Fibroblast of villous mesenchyme (primary cell): Measurements from ENCODE around the gene ECE1. TPM values are rescaled to one million over a fixed set of nuclear protein-coding genes. Genes with fewer than 3 reads are reported as not detected.

Experiments used
- DNase-seq: peaks from one replicate; pipeline ENCODE4 v3.0.0-alpha.2; 2010; ENCODE audit warnings: low read depth
- H3K4me3 ChIP-seq: 2 replicates; pipeline ENCODE4 v1.5.1; 2011; ENCODE audit warnings: low read depth, mild to moderate bottlenecking, low read length
- CTCF ChIP-seq: IDR thresholded peaks from 2 replicates; pipeline ENCODE4 v1.5.1; 2012; ENCODE audit warnings: low read depth, mild to moderate bottlenecking, low read length; ENCODE audit not compliant: insufficient read depth
- total RNA-seq: library from RNA; depleted of rRNA; stranded (reverse); fragments of >200 nt; gene quantifications from 2 replicates; pipeline ENCODE4 v1.2.3, GENCODE V29; 2012

Gene ECE1
- total RNA-seq, 1 donor, result 127 TPM

GRCh38 chr1:21240706-21241105 is 49.6 kb downstream of the ECE1 start:
- DNase-seq, result no peak
- no peak overlapping the region for H3K4me3 ChIP-seq

GRCh38 chr1:21239221-21239620 is 51.0 kb downstream of the ECE1 start:
- no peak for DNase-seq
- no peak for TF ChIP-seq CTCF
- no peak overlapping the region for H3K4me3 ChIP-seq

More at GRCh38 chr1:21240706-21241105, 49.6 kb downstream of the ECE1 start:
- TF ChIP-seq CTCF, result no peak

- DNase-seq, result no peak
- H3K4me3 ChIP-seq, result no peak overlapping the region
- no peak for TF ChIP-seq CTCF
These were observed 52.0 kb downstream of the ECE1 start for GRCh38 chr1:21238141-21238800.

GRCh38 chr1:21237446-21238088 is 52.7 kb downstream of the ECE1 start:
- DNase-seq, result no peak
- no peak overlapping the region for H3K4me3 ChIP-seq

GRCh38 chr1:21236178-21236577 is 54.1 kb downstream of the ECE1 start:
- no peak overlapping the region for H3K4me3 ChIP-seq
- no peak for TF ChIP-seq CTCF
- DNase-seq, result no peak

More at GRCh38 chr1:21237446-21238088, 52.7 kb downstream of the ECE1 start:
- no peak for TF ChIP-seq CTCF

- DNase-seq, result no peak
- no peak for TF ChIP-seq CTCF
- H3K4me3 ChIP-seq, result no peak overlapping the region
These were observed 55.5 kb downstream of the ECE1 start for GRCh38 chr1:21234779-21235178.
